Activated naive CD8-positive, alpha-beta T cell treated with anti-CD3 and anti-CD28 coated beads, Interleukin-2, amount 10 ng/mL, durations not matched to agents 7 days and 5 days (primary cell): ENCODE measurements around the gene KLF8. TPM values are rescaled to one million over a fixed set of nuclear protein-coding genes. Genes with fewer than 3 reads are reported as not detected.

ENCODE experiments used
- ATAC-seq: fragments of 150-1000 bp; cut with Tn5 transposase; one replicate; pipeline ENCODE4 v1.10.0; 2021; ENCODE audit warnings: low read depth, moderate library complexity
- POLR2A ChIA-PET: fragments of 350-600 bp; sonication (Branson Sonifier 250); formaldehyde crosslinking; loops from one replicate; lab custom pipeline; 2021; ENCODE audit warnings: antibody characterized with exemption; lab: Charles Lee
- DNase-seq: peaks from one replicate; pipeline ENCODE4 v3.0.0; 2021
- H3K27ac Mint-ChIP-seq: one replicate; pipeline ENCODE4 v1.8.0; 2022; ENCODE audit warnings: mild to moderate bottlenecking, mixed read lengths
- H3K27me3 Mint-ChIP-seq: one replicate; pipeline ENCODE4 v1.8.0; 2022; ENCODE audit warnings: mild to moderate bottlenecking, moderate library complexity, mixed read lengths
- H3K36me3 Mint-ChIP-seq: one replicate; pipeline ENCODE4 v1.8.0; 2021; ENCODE audit warnings: mild to moderate bottlenecking, mixed read lengths
- H3K4me1 Mint-ChIP-seq: one replicate; pipeline ENCODE4 v1.8.0; 2021; ENCODE audit warnings: mixed read lengths
- H3K4me3 Mint-ChIP-seq: one replicate; pipeline ENCODE4 v1.8.0; 2022; ENCODE audit warnings: mild to moderate bottlenecking, moderate library complexity, mixed read lengths
- H3K9me3 Mint-ChIP-seq: one replicate; pipeline ENCODE4 v1.8.0; 2021; ENCODE audit warnings: mixed read lengths
- total RNA-seq, 2 experiments: library from RNA; stranded (reverse); gene quantifications; one replicate each; pipeline ENCODE4 v1.2.3, GENCODE V29; 2021

KLF8 gene
- total RNA-seq, 2 experiments from 2014 or later = 2.9 TPM

- ATAC-seq (no peak), DNase-seq (no peak)
- Mint-ChIP-seq H3K4me1 (no peaks in the 10 kb centered on the region), H3K9me3 (no peaks in the 10 kb centered on the region), H3K27ac (no peak overlapping the region), H3K27me3 (no peaks in the 10 kb centered on the region), H3K4me3 (no peak overlapping the region), H3K36me3 (peaks cover 2% of the 10 kb centered on the region)
- POLR2A ChIA-PET = no interaction called here
Measured at GRCh38 chrX:56253832-56254703, 21.9 kb downstream of the KLF8 start.

DNA sequence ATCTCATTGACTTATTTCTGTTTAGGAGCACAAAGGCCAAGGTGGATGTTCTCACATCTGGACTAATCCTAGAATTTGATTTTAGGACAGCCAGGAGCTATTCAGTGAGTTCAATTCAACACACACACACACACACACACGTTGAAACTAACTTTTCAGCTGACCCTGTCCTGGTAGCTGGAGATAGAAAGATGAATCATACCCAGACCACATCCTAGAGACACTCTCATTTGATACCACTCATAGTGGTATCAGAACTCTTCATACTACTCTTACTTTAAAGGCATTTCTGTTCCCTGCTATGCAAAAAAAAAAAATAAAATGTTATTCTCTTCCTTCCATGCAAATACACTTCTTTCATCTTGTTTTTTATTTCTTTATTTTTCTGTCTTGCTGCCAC lies 36.7 kb downstream of the KLF8 start:
- Mint-ChIP-seq H3K27me3 (no peaks in the 10 kb centered on the region), H3K27ac (peak overlapping the region; percentile 51), H3K4me1 (peaks cover 11% of the 10 kb centered on the region), H3K9me3 (no peaks in the 10 kb centered on the region), H3K36me3 (peaks cover 7% of the 10 kb centered on the region), H3K4me3 (no peak overlapping the region)
- ATAC-seq (peak; percentile 92), DNase-seq (no peak)
- POLR2A ChIA-PET = no interaction called here

DNA sequence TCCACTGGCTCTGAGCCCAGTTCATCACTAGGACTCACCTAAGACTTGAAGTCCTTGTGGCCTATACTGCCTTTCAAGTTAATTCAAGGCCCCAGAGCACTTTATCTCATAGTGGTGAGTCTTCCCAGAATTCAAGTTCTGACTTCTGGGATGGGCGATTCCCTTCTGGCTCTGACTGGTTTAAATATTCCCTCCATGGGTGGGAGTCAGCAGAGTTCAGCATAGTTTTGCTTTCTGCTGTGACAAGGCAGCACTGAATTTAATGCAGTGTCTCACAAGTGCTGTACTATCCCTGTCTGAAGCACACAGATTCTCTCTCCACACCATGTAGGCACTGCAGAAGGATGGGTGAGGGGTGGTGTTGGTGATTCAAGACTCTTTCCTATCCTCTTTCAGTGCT lies 46.5 kb downstream of the KLF8 start:
- POLR2A ChIA-PET = interaction anchor here (0.6 kb wide), 1 partner anchor 452 kb away, joined by 6 read pairs; no protein-coding TSS in a partner anchor
- no peaks in the 10 kb centered on the region for H3K27me3 Mint-ChIP-seq
- DNase-seq (no peak), ATAC-seq (no peak)
- H3K36me3 Mint-ChIP-seq = peaks cover 3% of the 10 kb centered on the region
- no peak overlapping the region for H3K27ac Mint-ChIP-seq
- no peaks in the 10 kb centered on the region for H3K9me3 Mint-ChIP-seq
- no peak overlapping the region for H3K4me3 Mint-ChIP-seq
- H3K4me1 Mint-ChIP-seq = peaks cover 9% of the 10 kb centered on the region

GRCh38 chrX:56279863-56280262 lies 47.7 kb downstream of the KLF8 start:
- peaks cover 9% of the 10 kb centered on the region for H3K4me1 Mint-ChIP-seq
- H3K36me3 Mint-ChIP-seq = peaks cover 5% of the 10 kb centered on the region
- DNase-seq (no peak), ATAC-seq (no peak)
- no peaks in the 10 kb centered on the region for H3K9me3 Mint-ChIP-seq
- no peak overlapping the region for H3K4me3 Mint-ChIP-seq
- POLR2A ChIA-PET = interaction anchor here (0.6 kb wide), 1 partner anchor 205 kb away, joined by 3 read pairs; no protein-coding TSS in a partner anchor
- H3K27ac Mint-ChIP-seq = no peak overlapping the region
- H3K27me3 Mint-ChIP-seq = no peaks in the 10 kb centered on the region

DNA sequence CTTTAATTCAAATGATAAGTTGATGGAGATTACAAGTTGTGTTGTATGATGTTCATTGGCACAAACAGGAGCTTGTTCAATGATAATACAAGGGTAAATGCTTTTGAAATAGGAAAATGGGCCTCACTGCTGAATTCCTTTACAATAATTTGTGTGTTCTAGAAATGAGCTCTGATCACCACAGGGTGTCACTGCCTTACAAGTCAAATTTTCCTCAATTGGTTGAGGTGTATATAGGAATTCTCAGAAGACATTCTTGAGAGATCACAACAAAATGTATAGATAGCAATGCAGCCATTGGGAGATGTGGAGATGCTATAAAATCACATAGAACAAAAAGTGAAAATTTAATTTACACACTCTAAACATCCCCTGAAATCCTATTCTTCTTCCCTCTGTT lies 49.6 kb downstream of the KLF8 start:
- DNase-seq (no peak), ATAC-seq (peak; percentile 72)
- Mint-ChIP-seq H3K9me3 (no peaks in the 10 kb centered on the region), H3K4me3 (peak overlapping the region; percentile 9), H3K36me3 (peaks cover 2% of the 10 kb centered on the region), H3K27me3 (no peaks in the 10 kb centered on the region), H3K27ac (peak overlapping the region; percentile 4), H3K4me1 (peaks cover 9% of the 10 kb centered on the region)
- POLR2A ChIA-PET = interaction anchor here (1.6 kb wide), 1 partner anchor 445 kb away, joined by 8 read pairs; no protein-coding TSS in a partner anchor

GRCh38 chrX:56284269-56284668 lies 52.1 kb downstream of the KLF8 start:
- Mint-ChIP-seq H3K27me3 (no peaks in the 10 kb centered on the region), H3K4me1 (peaks cover 9% of the 10 kb centered on the region), H3K27ac (no peak overlapping the region), H3K9me3 (no peaks in the 10 kb centered on the region), H3K36me3 (peaks cover 4% of the 10 kb centered on the region), H3K4me3 (no peak overlapping the region)
- no peak for ATAC-seq
- DNase-seq = no peak
- POLR2A ChIA-PET = no interaction called here

- peaks cover 5% of the 10 kb centered on the region for H3K4me1 Mint-ChIP-seq
- no peak overlapping the region for H3K27ac Mint-ChIP-seq
- no peak overlapping the region for H3K4me3 Mint-ChIP-seq
- H3K36me3 Mint-ChIP-seq = peaks cover 12% of the 10 kb centered on the region
- H3K27me3 Mint-ChIP-seq = no peaks in the 10 kb centered on the region
- DNase-seq = no peak
- no peak for ATAC-seq
- H3K9me3 Mint-ChIP-seq = peaks cover 4% of the 10 kb centered on the region
- POLR2A ChIA-PET = no interaction called here
Measured at GRCh38 chrX:56288608-56289007, 56.5 kb downstream of the KLF8 start.

GRCh38 chrX:56289449-56289848 lies 57.3 kb downstream of the KLF8 start:
- Mint-ChIP-seq H3K27me3 (no peaks in the 10 kb centered on the region), H3K27ac (no peak overlapping the region), H3K4me1 (peaks cover 5% of the 10 kb centered on the region), H3K4me3 (no peak overlapping the region), H3K9me3 (peaks cover 8% of the 10 kb centered on the region), H3K36me3 (peaks cover 12% of the 10 kb centered on the region)
- DNase-seq (no peak), ATAC-seq (no peak)
- POLR2A ChIA-PET = no interaction called here

DNA sequence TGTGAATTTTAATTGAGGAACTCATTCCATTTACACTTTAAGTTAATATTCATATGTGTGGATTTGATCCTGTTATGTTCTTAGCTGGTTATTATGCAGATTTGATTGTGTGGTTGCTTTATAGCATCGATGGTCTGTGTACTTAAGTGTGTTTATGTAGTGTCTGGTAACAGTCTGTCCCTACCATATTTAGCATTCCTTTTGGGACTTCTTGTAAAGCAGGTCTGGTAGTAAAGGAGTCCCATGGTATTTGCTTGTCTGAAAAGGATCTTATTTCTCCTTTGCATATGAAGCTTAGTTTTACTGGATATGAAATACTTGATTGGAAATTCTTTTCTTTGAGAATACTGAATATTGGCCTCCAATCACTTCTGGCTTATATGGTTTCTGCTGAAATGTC lies 76.6 kb downstream of the KLF8 start:
- Mint-ChIP-seq H3K4me1 (peaks cover 5% of the 10 kb centered on the region), H3K9me3 (peaks cover 20% of the 10 kb centered on the region), H3K36me3 (peaks cover 28% of the 10 kb centered on the region), H3K27me3 (no peaks in the 10 kb centered on the region), H3K4me3 (no peak overlapping the region), H3K27ac (no peak overlapping the region)
- POLR2A ChIA-PET = no interaction called here
- no peak for DNase-seq
- no peak for ATAC-seq

GRCh38 chrX:56309881-56310280 lies 77.7 kb downstream of the KLF8 start:
- H3K4me1 Mint-ChIP-seq = peaks cover 10% of the 10 kb centered on the region
- H3K4me3 Mint-ChIP-seq = no peak overlapping the region
- POLR2A ChIA-PET = no interaction called here
- DNase-seq (no peak), ATAC-seq (no peak)
- H3K36me3 Mint-ChIP-seq = peaks cover 28% of the 10 kb centered on the region
- peaks cover 18% of the 10 kb centered on the region for H3K9me3 Mint-ChIP-seq
- H3K27me3 Mint-ChIP-seq = no peaks in the 10 kb centered on the region
- H3K27ac Mint-ChIP-seq = no peak overlapping the region

GRCh38 chrX:56310581-56310980 lies 78.4 kb downstream of the KLF8 start:
- H3K27me3 Mint-ChIP-seq = no peaks in the 10 kb centered on the region
- peaks cover 10% of the 10 kb centered on the region for H3K4me1 Mint-ChIP-seq
- no peak for DNase-seq
- peaks cover 27% of the 10 kb centered on the region for H3K36me3 Mint-ChIP-seq
- H3K9me3 Mint-ChIP-seq = peaks cover 18% of the 10 kb centered on the region
- ATAC-seq = no peak
- no peak overlapping the region for H3K4me3 Mint-ChIP-seq
- no peak overlapping the region for H3K27ac Mint-ChIP-seq
- POLR2A ChIA-PET = no interaction called here

DNA sequence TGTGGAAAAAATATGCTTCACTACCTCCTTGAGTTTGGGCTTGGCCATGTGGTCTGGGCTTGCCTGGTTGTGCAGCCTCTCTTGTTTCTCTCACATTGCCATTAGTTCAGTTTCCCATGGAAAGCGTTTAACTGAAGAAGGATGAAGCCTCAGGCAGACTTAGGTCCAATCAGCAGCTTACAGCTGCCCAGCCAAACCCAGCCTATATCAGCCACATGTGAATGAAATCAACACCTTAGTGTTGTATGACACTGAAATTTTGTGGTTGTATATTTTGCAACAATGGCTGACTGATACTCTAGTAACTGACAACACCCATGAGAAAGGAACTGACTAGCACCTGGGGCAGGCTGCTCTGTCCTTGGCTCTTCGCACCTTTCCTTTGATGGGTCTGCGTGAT lies 81.2 kb downstream of the KLF8 start:
- no peak for DNase-seq
- no peaks in the 10 kb centered on the region for H3K27me3 Mint-ChIP-seq
- POLR2A ChIA-PET = no interaction called here
- H3K36me3 Mint-ChIP-seq = peaks cover 16% of the 10 kb centered on the region
- peaks cover 10% of the 10 kb centered on the region for H3K4me1 Mint-ChIP-seq
- ATAC-seq = no peak
- H3K9me3 Mint-ChIP-seq = peaks cover 9% of the 10 kb centered on the region
- peak overlapping the region; percentile 65 for H3K27ac Mint-ChIP-seq
- H3K4me3 Mint-ChIP-seq = no peak overlapping the region

GRCh38 chrX:56314334-56314733 lies 82.2 kb downstream of the KLF8 start:
- POLR2A ChIA-PET = no interaction called here
- H3K36me3 Mint-ChIP-seq = peaks cover 8% of the 10 kb centered on the region
- peak overlapping the region; percentile 77 for H3K4me3 Mint-ChIP-seq

GRCh38 chrX:56318076-56318475 lies 85.9 kb downstream of the KLF8 start:
- Mint-ChIP-seq H3K27me3 (no peaks in the 10 kb centered on the region), H3K4me3 (no peak overlapping the region), H3K27ac (no peak overlapping the region), H3K9me3 (peaks cover 1% of the 10 kb centered on the region), H3K36me3 (peaks cover 6% of the 10 kb centered on the region), H3K4me1 (peaks cover 10% of the 10 kb centered on the region)
- ATAC-seq (no peak), DNase-seq (no peak)
- POLR2A ChIA-PET = no interaction called here

More at GRCh38 chrX:56314334-56314733, 82.2 kb downstream of the KLF8 start:
- Mint-ChIP-seq H3K9me3 (peaks cover 5% of the 10 kb centered on the region), H3K4me1 (peaks cover 8% of the 10 kb centered on the region), H3K27ac (peak overlapping the region; percentile 87), H3K27me3 (no peaks in the 10 kb centered on the region)
- peak; percentile 78 for ATAC-seq
- no peak for DNase-seq
